HFF-Myc (cell line): ENCODE measurements around the gene CALHM1.

Experiments used
- DNase-seq: peaks from one replicate; pipeline ENCODE4 v3.0.0-alpha.2; 2011; ENCODE audit warnings: low read depth; ENCODE audit errors: extremely low read depth
- H3K4me3 ChIP-seq: replicated peaks from 2 replicates; pipeline ENCODE4 v1.5.1; 2011; ENCODE audit warnings: low read depth, mild to moderate bottlenecking, control low read depth, low read length
- TF ChIP-seq, protein P1 (sequence below): IDR thresholded peaks from 2 replicates; pipeline ENCODE4 v1.5.1; 2012; ENCODE audit warnings: mild to moderate bottlenecking, low read depth, low read length, control low read depth; ENCODE audit errors: missing control alignments

The CALHM1 gene

DNA sequence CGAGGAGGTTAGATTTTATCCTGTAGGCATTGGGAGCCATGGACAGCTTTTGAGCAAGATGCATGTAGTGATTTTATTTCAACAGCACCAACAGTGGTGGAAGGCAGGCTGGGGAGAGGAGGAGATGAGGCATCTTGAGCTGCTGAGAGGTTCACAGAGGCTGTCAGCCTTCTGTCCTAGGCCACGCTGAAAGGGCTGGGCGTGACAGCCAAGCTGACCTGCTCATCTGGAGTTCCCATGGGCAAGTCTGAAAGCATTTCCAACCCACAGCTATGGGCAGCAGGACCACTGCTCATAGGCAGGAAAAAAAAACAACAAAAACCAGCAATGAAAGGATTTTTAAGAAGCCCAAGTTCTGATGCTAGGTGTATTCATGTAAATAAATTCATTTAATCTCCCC is 42.5 kb upstream of the CALHM1 start:
- TF ChIP-seq, protein P1, sequence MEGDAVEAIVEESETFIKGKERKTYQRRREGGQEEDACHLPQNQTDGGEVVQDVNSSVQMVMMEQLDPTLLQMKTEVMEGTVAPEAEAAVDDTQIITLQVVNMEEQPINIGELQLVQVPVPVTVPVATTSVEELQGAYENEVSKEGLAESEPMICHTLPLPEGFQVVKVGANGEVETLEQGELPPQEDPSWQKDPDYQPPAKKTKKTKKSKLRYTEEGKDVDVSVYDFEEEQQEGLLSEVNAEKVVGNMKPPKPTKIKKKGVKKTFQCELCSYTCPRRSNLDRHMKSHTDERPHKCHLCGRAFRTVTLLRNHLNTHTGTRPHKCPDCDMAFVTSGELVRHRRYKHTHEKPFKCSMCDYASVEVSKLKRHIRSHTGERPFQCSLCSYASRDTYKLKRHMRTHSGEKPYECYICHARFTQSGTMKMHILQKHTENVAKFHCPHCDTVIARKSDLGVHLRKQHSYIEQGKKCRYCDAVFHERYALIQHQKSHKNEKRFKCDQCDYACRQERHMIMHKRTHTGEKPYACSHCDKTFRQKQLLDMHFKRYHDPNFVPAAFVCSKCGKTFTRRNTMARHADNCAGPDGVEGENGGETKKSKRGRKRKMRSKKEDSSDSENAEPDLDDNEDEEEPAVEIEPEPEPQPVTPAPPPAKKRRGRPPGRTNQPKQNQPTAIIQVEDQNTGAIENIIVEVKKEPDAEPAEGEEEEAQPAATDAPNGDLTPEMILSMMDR: no peak

DNA sequence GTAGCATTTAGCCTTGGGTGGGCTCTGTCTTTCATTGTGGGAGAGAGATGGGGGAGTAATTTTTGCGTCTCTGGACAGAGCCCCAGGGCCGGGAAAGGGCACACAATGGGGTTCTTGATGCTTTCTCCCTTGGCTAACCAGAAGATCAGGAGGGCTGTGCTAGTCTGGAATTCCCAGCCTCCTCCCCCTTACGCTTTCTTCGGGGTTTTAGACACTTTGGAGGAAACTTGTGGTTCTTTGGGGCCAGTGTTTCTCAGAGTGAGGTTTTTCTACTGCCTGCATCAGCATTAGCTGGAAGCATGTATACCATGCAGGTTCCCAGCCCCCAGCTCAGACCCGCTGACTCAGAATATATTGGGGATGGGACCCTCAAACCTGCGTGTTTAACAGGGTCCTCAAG is 41.8 kb upstream of the CALHM1 start:
- TF ChIP-seq, protein P1: no peak
- no peak for DNase-seq
- no peak overlapping the region for H3K4me3 ChIP-seq

More for the DNA sequence above, 42.5 kb upstream of the CALHM1 start:
- no peak overlapping the region for H3K4me3 ChIP-seq
- DNase-seq: no peak

DNA sequence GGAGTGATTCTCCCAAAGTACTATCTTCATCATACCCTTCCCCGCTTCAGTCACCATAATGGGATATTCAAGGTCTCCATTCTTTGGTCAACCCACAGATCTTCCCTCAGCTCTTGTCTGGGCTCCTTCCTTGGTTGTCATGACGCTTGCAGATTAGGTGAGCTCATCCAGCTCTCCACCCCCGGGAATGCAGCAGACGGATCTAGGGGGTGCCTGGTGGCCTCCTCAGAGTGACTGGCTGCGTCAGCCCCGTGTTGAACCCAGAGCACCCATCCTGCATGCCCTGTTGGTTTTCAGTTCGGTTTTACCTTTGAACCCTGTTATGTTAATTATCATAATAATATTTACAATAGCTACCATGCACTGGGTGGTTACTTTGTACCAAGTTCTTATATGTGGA is 41.2 kb upstream of the CALHM1 start:
- DNase-seq: no peak
- TF ChIP-seq, protein P1: no peak
- no peak overlapping the region for H3K4me3 ChIP-seq

DNA sequence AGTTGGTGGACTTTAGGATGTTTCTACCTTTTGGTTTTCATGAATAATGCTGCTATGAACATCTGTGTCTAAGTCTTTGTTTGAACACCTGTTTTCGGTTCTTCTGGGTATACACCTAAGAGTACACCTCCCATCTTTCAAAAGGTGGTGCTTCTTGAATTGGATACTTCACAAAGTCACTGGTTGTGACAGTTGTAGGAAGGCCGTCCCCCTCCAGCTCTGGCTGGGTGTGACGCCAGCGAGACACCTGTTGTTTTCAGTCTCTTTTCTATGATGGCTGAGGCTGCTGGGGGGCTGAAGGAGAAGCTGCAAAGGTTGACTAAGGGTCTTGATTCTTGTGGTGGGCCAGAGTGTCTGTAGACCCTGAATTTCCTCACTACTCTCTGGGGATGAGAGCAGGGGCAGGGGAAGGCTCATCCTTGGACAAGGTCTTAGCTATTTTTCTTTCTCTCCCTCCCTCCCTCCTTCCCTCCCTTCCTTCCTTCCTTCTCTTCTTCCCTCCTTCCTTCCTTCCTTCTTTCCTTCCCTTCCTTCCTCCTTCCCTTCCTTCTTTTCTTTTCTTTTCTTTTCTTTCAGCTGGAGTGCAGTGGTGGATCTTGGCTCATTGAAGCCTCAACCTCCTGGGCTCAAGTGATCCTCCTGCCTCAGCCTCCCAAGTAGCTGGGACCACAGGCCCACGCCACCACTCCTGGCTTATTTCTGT is 40.4 kb upstream of the CALHM1 start:
- DNase-seq: no peak
- H3K4me3 ChIP-seq: no peak overlapping the region
- TF ChIP-seq, protein P1: no peak

DNA sequence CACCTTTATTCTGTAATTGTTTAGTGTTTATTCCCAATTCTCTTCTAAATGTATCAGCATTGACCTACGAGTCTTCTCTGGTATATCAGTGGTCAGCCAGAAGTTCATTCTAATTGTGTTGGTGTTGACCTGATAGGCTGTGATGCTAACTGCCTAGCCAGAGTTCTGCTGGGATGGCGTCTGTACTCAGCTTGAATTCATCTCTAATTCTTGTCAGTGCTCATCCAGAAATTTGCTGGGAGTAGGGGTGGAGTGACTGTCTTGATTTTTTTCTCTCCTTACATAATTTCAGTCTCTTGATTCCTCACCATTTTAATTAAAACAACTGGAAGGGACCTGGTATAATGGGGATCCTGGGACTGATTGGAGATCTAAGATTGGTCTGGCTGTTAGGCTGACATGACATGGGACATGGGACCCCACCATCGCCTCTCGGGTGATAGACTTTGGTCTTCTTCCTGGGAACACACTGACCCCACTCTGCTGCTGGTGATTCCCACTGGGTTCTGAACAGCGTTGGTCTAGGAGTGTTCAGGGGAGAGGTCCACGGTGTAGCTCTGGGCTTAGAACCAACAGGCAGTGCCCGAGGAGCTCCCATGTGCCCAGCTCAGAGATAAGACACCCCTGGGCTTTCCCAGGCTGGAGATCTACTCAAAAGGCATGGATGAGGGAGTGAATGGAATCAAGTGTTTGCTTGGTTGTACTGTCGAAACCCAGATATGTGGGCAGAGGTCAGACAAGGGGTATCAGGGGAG is 38.6 kb upstream of the CALHM1 start:
- no peak for DNase-seq
- H3K4me3 ChIP-seq: no peak overlapping the region
- TF ChIP-seq, protein P1: no peak

DNA sequence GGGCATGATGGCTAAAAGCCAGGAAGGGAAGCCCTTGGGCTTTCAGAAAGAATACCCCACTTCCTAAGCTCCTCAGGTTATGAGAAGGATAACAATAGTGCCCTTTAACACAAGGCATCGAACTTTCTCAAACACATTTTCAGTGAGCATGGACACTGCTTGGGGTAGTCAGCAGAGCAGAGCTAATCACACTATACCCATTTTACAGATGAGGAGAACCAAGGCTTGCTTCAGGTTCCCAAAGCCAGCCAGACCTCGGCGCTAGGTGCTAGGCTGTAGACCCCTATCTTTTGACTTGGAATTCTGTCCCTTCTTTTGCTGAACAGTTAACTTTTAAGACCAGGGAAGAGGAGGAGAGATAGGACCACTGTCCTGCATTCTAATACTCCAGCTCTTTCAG is 36.6 kb upstream of the CALHM1 start:
- DNase-seq: no peak
- TF ChIP-seq, protein P1: no peak
- no peak overlapping the region for H3K4me3 ChIP-seq
